ENCODE measurements around the gene ARHGEF11. TPM values are rescaled to one million over a fixed set of nuclear protein-coding genes. Genes with fewer than 3 reads are reported as not detected.
A peak's percentile ranks its signal among the peaks of the same experiment; 100 is the strongest.

ARHGEF11 gene
- total RNA-seq, 1 donor from 2014 or later: 12.4 TPM

- FAIRE-seq: no peak
- Histone ChIP-seq H3K27me3 (ENCODE audit: control insufficient read depth, insufficient read depth, low read length) (no peaks in the 10 kb centered on the region), H3K36me3 (ENCODE audit: control insufficient read depth, insufficient read depth, low read length) (no peaks in the 10 kb centered on the region), H3K4me3 (ENCODE audit: low read depth, low read length) (no peak overlapping the region)
- no peak for DNase-seq (ENCODE audit: low read depth)
- no peak for TF ChIP-seq CTCF (IDR thresholded peaks at IDR 0.05; ENCODE audit: insufficient read depth, low read length, severe bottlenecking)
These were observed 23.9 kb downstream of the ARHGEF11 start for GRCh38 chr1:157021688-157022087.

GRCh38 chr1:157019457-157019856 is 26.1 kb downstream of the ARHGEF11 start:
- no peak overlapping the region for H3K4me3 ChIP-seq (ENCODE audit: low read depth, low read length)
- no peaks in the 10 kb centered on the region for H3K27me3 ChIP-seq (ENCODE audit: control insufficient read depth, insufficient read depth, low read length)
- FAIRE-seq (no peak), DNase-seq (ENCODE audit: low read depth) (no peak)
- no peaks in the 10 kb centered on the region for H3K36me3 ChIP-seq (ENCODE audit: control insufficient read depth, insufficient read depth, low read length)
- no peak for TF ChIP-seq CTCF (IDR thresholded peaks at IDR 0.05; ENCODE audit: insufficient read depth, low read length, severe bottlenecking)

- Histone ChIP-seq H3K4me3 (ENCODE audit: low read depth, low read length) (no peak overlapping the region), H3K36me3 (ENCODE audit: control insufficient read depth, insufficient read depth, low read length) (no peaks in the 10 kb centered on the region), H3K27me3 (ENCODE audit: control insufficient read depth, insufficient read depth, low read length) (no peaks in the 10 kb centered on the region)
- no peak for DNase-seq (ENCODE audit: low read depth)
- no peak for TF ChIP-seq CTCF (IDR thresholded peaks at IDR 0.05; ENCODE audit: insufficient read depth, low read length, severe bottlenecking)
- no peak for FAIRE-seq
These were observed 33.7 kb downstream of the ARHGEF11 start for GRCh38 chr1:157011845-157012244.

- peak; percentile 3 for DNase-seq (ENCODE audit: low read depth)
- H3K36me3 ChIP-seq (ENCODE audit: control insufficient read depth, insufficient read depth, low read length): no peaks in the 10 kb centered on the region
- no peak overlapping the region for H3K4me3 ChIP-seq (ENCODE audit: low read depth, low read length)
- no peaks in the 10 kb centered on the region for H3K27me3 ChIP-seq (ENCODE audit: control insufficient read depth, insufficient read depth, low read length)
- no peak for FAIRE-seq
- no peak for TF ChIP-seq CTCF (IDR thresholded peaks at IDR 0.05; ENCODE audit: insufficient read depth, low read length, severe bottlenecking)
These were observed 37.0 kb downstream of the ARHGEF11 start for GRCh38 chr1:157008502-157008901.

GRCh38 chr1:157007306-157007705 is 38.2 kb downstream of the ARHGEF11 start:
- FAIRE-seq (no peak), DNase-seq (ENCODE audit: low read depth) (no peak)
- no peaks in the 10 kb centered on the region for H3K27me3 ChIP-seq (ENCODE audit: control insufficient read depth, insufficient read depth, low read length)
- no peak overlapping the region for H3K4me3 ChIP-seq (ENCODE audit: low read depth, low read length)
- H3K36me3 ChIP-seq (ENCODE audit: control insufficient read depth, insufficient read depth, low read length): no peaks in the 10 kb centered on the region
- no peak for TF ChIP-seq CTCF (IDR thresholded peaks at IDR 0.05; ENCODE audit: insufficient read depth, low read length, severe bottlenecking)

GRCh38 chr1:157006676-157007075 is 38.9 kb downstream of the ARHGEF11 start:
- no peak overlapping the region for H3K4me3 ChIP-seq (ENCODE audit: low read depth, low read length)
- H3K27me3 ChIP-seq (ENCODE audit: control insufficient read depth, insufficient read depth, low read length): no peaks in the 10 kb centered on the region
- no peaks in the 10 kb centered on the region for H3K36me3 ChIP-seq (ENCODE audit: control insufficient read depth, insufficient read depth, low read length)
- no peak for FAIRE-seq
- no peak for TF ChIP-seq CTCF (IDR thresholded peaks at IDR 0.05; ENCODE audit: insufficient read depth, low read length, severe bottlenecking)
- no peak for DNase-seq (ENCODE audit: low read depth)
